Uterus (tissue), 4 donors: ENCODE data around the gene C19orf73. TPM values are rescaled to one million over a fixed set of nuclear protein-coding genes. Genes with fewer than 3 reads are reported as not detected.

ENCODE experiments used
- DNase-seq, 2 donors: peaks; one replicate each; pipeline ENCODE4 v3.0.0-alpha.2; 2019 to 2020
- H3K27ac ChIP-seq, 2 donors: fragments of 200-600 bp; sonication (generic); 1 replicate in 1 of 2; 2 replicates in 1 of 2; pipeline ENCODE4 v1.5.1; 2016 to 2018
- H3K27me3 ChIP-seq, 2 donors: fragments of 200-600 bp; sonication (generic); one replicate each; pipeline ENCODE4 v1.5.1; 2018 to 2019; ENCODE audit warnings: control low read depth in 1 of 2
- H3K36me3 ChIP-seq, 2 donors: fragments of 200-600 bp; sonication (generic); one replicate each; pipeline ENCODE4 v1.5.1; 2019; ENCODE audit warnings: control low read depth in 1 of 2
- H3K4me1 ChIP-seq, 2 donors: fragments of 200-600 bp; sonication (generic); one replicate each; pipeline ENCODE4 v1.5.1; 2018 to 2019; ENCODE audit warnings: control low read depth in 1 of 2
- H3K4me3 ChIP-seq, 2 donors: fragments of 200-600 bp; sonication (generic); 1 replicate in 1 of 2; 2 replicates in 1 of 2; pipeline ENCODE4 v1.5.1; 2018 to 2019; ENCODE audit warnings: mild to moderate bottlenecking in 1 of 2
- H3K9me3 ChIP-seq, 2 donors: fragments of 200-600 bp; sonication (generic); one replicate each; pipeline ENCODE4 v1.5.1; 2019; ENCODE audit warnings: control low read depth in 1 of 2
- POLR2A ChIP-seq, 2 donors: fragments of 450-650 bp; IDR thresholded peaks; one replicate each; pipeline ENCODE4 v1.6.1; 2016; ENCODE audit warnings: antibody characterized with exemption in 2 of 2, mild to moderate bottlenecking in 1 of 2, moderate library complexity in 1 of 2
- intact Hi-C: fragments of 100-400 bp; cut with DNase I; formaldehyde crosslinking; loops from one replicate; pipeline ENCODE4 v1.15.1; 2023; ENCODE audit warnings: low total_unique reads
- total RNA-seq, 4 donors: library from RNA; depleted of rRNA in 3 of 4; stranded (reverse); fragments of >200 nt in 3 of 4; gene quantifications; one replicate each; pipeline versions ENCODE4 v1.1.0 to v1.2.4, GENCODE V29; 2014 to 2023
- TF ChIP-seq, protein P1 (sequence below), 4 experiments: fragments of 200-600 bp in 2 of 4; fragments of 450-650 bp in 2 of 4; sonication (generic) in 2 of 4; IDR thresholded peaks; one replicate each; pipeline ENCODE4 v1.5.1; 2016 to 2019; ENCODE audit warnings: antibody characterized with exemption in 4 of 4, mild to moderate bottlenecking in 2 of 4, moderate library complexity in 1 of 4
- donor health status: DM: yes; HTN: yes; CAD: no.

C19orf73 gene
- total RNA-seq, 4 donors from 2014 or later = not detected

DNA sequence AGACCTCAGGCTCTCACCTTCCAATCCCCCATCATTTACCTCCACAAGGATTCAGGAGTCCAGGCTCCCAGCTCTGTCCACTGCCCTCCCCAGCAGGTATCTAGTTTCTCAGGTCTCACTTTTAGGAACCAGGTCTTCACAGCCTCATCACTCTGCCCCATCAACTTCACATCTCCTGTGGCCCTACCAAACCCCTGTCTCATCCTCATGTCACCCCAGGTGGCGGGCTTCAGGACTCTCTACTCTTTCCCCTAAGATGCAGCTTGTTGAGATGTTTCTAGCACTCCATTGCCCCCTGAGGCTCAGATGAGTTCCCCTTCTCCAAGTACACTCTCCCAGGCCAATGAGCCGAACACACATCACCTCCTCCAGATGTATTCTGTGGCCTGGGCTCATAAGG lies 1.9 kb upstream of the C19orf73 start:
- DNase-seq = no peak
- H3K27me3 ChIP-seq = no peaks in the 10 kb centered on the region
- no peaks in the 10 kb centered on the region for H3K9me3 ChIP-seq
- no peaks in the 10 kb centered on the region for H3K36me3 ChIP-seq
- no peak overlapping the region for H3K27ac ChIP-seq
- H3K4me3 ChIP-seq = no peak overlapping the region
- TF ChIP-seq POLR2A (IDR thresholded peaks at IDR 0.05) = no peak
- TF ChIP-seq, protein P1, sequence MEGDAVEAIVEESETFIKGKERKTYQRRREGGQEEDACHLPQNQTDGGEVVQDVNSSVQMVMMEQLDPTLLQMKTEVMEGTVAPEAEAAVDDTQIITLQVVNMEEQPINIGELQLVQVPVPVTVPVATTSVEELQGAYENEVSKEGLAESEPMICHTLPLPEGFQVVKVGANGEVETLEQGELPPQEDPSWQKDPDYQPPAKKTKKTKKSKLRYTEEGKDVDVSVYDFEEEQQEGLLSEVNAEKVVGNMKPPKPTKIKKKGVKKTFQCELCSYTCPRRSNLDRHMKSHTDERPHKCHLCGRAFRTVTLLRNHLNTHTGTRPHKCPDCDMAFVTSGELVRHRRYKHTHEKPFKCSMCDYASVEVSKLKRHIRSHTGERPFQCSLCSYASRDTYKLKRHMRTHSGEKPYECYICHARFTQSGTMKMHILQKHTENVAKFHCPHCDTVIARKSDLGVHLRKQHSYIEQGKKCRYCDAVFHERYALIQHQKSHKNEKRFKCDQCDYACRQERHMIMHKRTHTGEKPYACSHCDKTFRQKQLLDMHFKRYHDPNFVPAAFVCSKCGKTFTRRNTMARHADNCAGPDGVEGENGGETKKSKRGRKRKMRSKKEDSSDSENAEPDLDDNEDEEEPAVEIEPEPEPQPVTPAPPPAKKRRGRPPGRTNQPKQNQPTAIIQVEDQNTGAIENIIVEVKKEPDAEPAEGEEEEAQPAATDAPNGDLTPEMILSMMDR (IDR thresholded peaks at IDR 0.05) = no peak
- intact Hi-C loops = no loop called here
- H3K4me1 ChIP-seq = peaks cover 0 to 17% of the 10 kb centered on the region in 2 donors

DNA sequence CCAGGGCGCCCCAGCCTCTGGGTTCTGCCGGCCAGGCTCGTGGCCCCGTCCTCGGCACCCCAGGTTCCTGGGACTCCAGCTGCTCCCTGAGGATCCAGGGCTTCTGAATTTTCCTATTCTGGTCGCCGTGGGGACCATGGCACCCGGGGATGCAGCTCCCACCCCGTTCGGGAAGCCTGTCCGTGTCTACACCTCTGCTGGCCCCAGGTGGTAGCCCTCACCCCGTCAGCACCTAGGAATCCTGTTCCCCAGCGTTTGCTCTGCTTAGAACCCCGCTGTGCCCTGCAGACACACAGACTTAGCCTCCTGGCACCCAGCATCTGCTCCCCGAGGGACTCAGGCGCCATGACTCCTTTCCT lies 1.4 kb upstream of the C19orf73 start:
- no peak for DNase-seq
- H3K36me3 ChIP-seq = no peaks in the 10 kb centered on the region
- intact Hi-C loops = no loop called here
- peaks cover 0 to 17% of the 10 kb centered on the region in 2 donors for H3K4me1 ChIP-seq
- TF ChIP-seq POLR2A (IDR thresholded peaks at IDR 0.05) = no peak
- TF ChIP-seq, protein P1 (IDR thresholded peaks at IDR 0.05) = no peak
- no peaks in the 10 kb centered on the region for H3K9me3 ChIP-seq
- no peaks in the 10 kb centered on the region for H3K27me3 ChIP-seq
- no peak overlapping the region for H3K4me3 ChIP-seq
- no peak overlapping the region for H3K27ac ChIP-seq

DNA sequence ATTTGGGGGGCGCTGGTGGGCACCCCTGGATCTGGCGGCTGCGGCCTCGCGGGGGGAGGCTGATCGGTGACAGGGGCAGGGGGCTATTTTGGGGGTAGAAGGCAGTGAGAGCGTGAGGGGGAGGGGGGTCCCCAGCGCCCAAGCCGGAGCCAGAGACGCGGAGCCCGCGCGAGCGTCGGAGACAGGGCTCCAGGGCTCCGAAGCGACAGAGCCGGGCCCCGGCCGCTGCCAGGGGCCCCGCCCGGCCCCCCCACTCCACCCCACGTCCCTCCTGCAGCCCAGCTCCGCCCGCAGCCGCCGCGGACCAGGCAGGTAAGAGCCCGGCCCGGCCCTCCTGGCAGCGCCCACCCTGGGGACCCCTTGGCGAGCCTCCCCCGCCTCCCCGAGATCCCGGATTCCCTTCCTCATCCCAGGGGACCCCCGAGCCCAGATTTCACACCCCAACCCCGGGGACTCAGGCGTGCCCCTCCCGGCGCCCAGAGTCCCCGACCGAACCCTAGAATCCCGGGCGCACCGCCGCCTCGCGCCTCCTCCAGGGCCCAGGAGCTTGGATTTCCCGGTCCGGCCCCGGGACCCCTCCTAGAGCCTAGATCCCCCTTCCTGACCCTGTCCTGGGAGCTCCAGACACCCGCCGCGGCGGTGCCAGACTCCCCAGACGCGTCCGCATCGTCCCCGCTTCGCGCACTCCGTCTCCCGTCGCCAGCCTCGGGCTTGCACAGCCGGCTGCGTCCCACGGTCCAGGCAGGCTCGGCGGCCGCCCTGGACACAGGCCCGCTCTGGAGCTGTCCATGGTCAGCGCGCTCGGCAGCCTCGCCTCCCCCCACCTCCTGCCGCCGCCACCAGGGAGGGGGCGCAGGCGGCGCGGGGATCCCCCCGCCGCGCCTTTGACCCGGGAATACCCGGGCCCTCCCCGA lies 725 bp upstream of the C19orf73 start, which contains the start of gene PPFIA3:
TSS of gene PPFIA3 (plus strand) at position 134 of the 914 bp plus-strand sequence. CDS start 8,330 bp downstream, outside the sequence.
- Histone ChIP-seq H3K27me3 (no peaks in the 10 kb centered on the region), H3K36me3 (no peaks in the 10 kb centered on the region), H3K4me3 (peak within 1 kb of the TSS; percentile 51 to 66), H3K27ac (peak within 1 kb of the TSS; percentile 86 to 96), H3K4me1 (peaks cover 0 to 17% of the 10 kb centered on the region in 2 donors), H3K9me3 (no peaks in the 10 kb centered on the region)
- intact Hi-C loops = no loop called here
- DNase-seq = peak in 1 of 2 donors; percentile 64
- TF ChIP-seq POLR2A (IDR thresholded peaks at IDR 0.05) = no peak
- TF ChIP-seq, protein P1 (IDR thresholded peaks at IDR 0.05) = no peak

DNA sequence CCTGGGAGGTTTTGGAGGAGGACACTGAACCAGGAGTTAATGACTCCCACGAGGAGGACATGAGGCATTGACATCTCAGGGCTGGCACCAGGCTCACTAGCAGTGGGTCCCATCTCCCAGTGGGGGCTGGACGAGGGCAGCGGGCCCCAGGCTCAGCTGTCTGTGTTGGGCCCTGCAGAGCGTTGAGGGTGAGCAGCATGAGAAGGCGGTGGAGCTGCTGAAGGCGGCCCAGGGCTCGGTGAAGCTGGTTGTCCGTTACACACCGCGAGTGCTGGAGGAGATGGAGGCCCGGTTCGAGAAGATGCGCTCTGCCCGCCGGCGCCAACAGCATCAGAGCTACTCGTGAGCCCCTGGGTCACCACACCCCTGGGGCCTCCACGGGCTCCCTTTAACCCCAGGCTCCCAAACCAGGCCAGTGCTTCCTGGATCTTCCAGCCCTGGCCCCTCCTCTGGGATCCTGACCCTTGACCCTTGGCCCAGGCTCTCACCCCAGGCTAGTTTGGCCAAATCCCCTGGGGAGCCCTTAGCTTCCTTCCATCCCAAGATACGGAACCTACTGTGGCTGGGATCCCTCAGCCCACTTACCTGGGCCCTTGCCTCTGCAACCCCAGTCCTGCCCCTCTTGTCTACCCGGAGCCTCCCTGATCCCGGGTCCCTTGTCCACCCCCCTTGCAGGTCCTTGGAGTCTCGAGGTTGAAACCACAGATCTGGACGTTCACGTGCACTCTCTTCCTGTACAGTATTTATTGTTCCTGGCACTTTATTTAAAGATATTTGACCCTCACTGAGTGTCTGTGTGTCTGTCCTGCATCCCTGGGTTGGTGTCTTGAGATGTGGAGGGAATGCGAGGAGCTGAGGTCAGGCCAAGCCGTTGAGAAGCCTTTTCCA lies 1.0 kb downstream of the C19orf73 start:
- Histone ChIP-seq H3K36me3 (no peaks in the 10 kb centered on the region), H3K9me3 (no peaks in the 10 kb centered on the region), H3K27me3 (no peaks in the 10 kb centered on the region), H3K27ac (peak overlapping the region; percentile 86 to 96), H3K4me3 (peak overlapping the region; percentile 51 to 66), H3K4me1 (peaks cover 0 to 17% of the 10 kb centered on the region in 2 donors)
- DNase-seq = no peak
- TF ChIP-seq, protein P1 (IDR thresholded peaks at IDR 0.05) = no peak
- TF ChIP-seq POLR2A (IDR thresholded peaks at IDR 0.05) = no peak
- intact Hi-C loops = no loop called here
